Activated CD4-positive, alpha-beta T cell treated with anti-CD3 and anti-CD28 coated beads, Interleukin-2, amount 50 U/mL, for 48 hours (primary cell): Measurements from ENCODE around the gene LRRC8B.

Experiments used
- DNase-seq, 2 experiments: peaks; one replicate each; pipeline ENCODE4 v3.0.0-alpha.2; 2020

Gene LRRC8B

GRCh38 chr1:89635825-89636815, 111.5 kb downstream of the LRRC8B start:
- no peak for DNase-seq

- no peak for DNase-seq
Observed at GRCh38 chr1:89637496-89637895, 112.9 kb downstream of the LRRC8B start.

- no peak for DNase-seq
Observed at GRCh38 chr1:89640440-89640839, 115.8 kb downstream of the LRRC8B start.

- DNase-seq, result no peak
Observed at GRCh38 chr1:89641781-89642180, 117.2 kb downstream of the LRRC8B start.

GRCh38 chr1:89643577-89643976, 118.9 kb downstream of the LRRC8B start:
- no peak for DNase-seq

GRCh38 chr1:89644119-89644814, 119.6 kb downstream of the LRRC8B start:
- DNase-seq, result no peak

- DNase-seq, result no peak
Observed at GRCh38 chr1:89646259-89646658, 121.6 kb downstream of the LRRC8B start.
